SK-N-SH treated with all-trans-retinoic acid at 6 μM for 48 hours (cell line): ENCODE measurements around the gene SYNJ1.

ENCODE experiments used
- ATAC-seq: fragments of 200-7000 bp; cut with Tn5 transposase; 3 replicates; pipeline ENCODE4 v1.9.1; 2020; ENCODE audit warnings: mild to moderate bottlenecking, moderate library complexity
- BACH2 ChIP-seq: fragments of 250-450 bp; sonication (Bioruptor Pico); IDR thresholded peaks from 2 replicates; pipeline ENCODE4 v1.9.0; 2021; ENCODE audit warnings: mild to moderate bottlenecking, borderline replicate concordance
- CREB5 ChIP-seq: fragments of 250-450 bp; sonication (Bioruptor Pico); IDR thresholded peaks from 2 replicates; pipeline ENCODE4 v1.5.1; 2020; ENCODE audit warnings: low read depth, mild to moderate bottlenecking, moderate library complexity
- CSDC2 ChIP-seq: fragments of 250-450 bp; sonication (Bioruptor Pico); IDR thresholded peaks from 2 replicates; pipeline ENCODE4 v1.5.0; 2020; ENCODE audit warnings: mild to moderate bottlenecking, moderate library complexity
- CSRNP3 ChIP-seq: fragments of 250-450 bp; sonication (Bioruptor Pico); IDR thresholded peaks from 2 replicates; pipeline ENCODE4 v1.5.1; 2021; ENCODE audit warnings: mild to moderate bottlenecking, moderate library complexity
- GLIS3 ChIP-seq: fragments of 250-450 bp; sonication (Bioruptor Pico); IDR thresholded peaks from 2 replicates; pipeline ENCODE4 v1.5.0; 2020; ENCODE audit warnings: mild to moderate bottlenecking, moderate library complexity
- ISL1 ChIP-seq: fragments of 250-450 bp; sonication (Bioruptor Pico); IDR thresholded peaks from 2 replicates; pipeline ENCODE4 v2.1.2; 2022; ENCODE audit warnings: mild to moderate bottlenecking, moderate library complexity
- OSR1 ChIP-seq: fragments of 250-450 bp; sonication (Bioruptor Pico); IDR thresholded peaks from 2 replicates; pipeline ENCODE4 v1.8.0; 2022; ENCODE audit warnings: moderate library complexity, mild to moderate bottlenecking, inconsistent platforms
- PATZ1 ChIP-seq: fragments of 250-450 bp; sonication (Bioruptor Pico); IDR thresholded peaks from 2 replicates; pipeline ENCODE4 v1.8.0; 2020; ENCODE audit warnings: mild to moderate bottlenecking, moderate library complexity, borderline replicate concordance
- POU6F1 ChIP-seq: fragments of 250-450 bp; sonication (Bioruptor Pico); IDR thresholded peaks from 2 replicates; pipeline ENCODE4 v1.8.0; 2021; ENCODE audit warnings: low read depth, mild to moderate bottlenecking, moderate library complexity, borderline replicate concordance
- PPARA ChIP-seq: fragments of 250-450 bp; sonication (Bioruptor Pico); IDR thresholded peaks from 2 replicates; pipeline ENCODE4 v1.5.0; 2020; ENCODE audit warnings: mild to moderate bottlenecking, borderline replicate concordance
- RARB ChIP-seq: fragments of 250-450 bp; sonication (Bioruptor Pico); IDR thresholded peaks from 2 replicates; pipeline ENCODE4 v1.8.0; 2021; ENCODE audit warnings: mild to moderate bottlenecking, moderate library complexity
- SNAI2 ChIP-seq: fragments of 250-450 bp; sonication (Bioruptor Pico); IDR thresholded peaks from 2 replicates; pipeline ENCODE4 v1.5.0; 2020; ENCODE audit warnings: mild to moderate bottlenecking, moderate library complexity
- TCF4 ChIP-seq: fragments of 250-450 bp; sonication (Bioruptor Pico); IDR thresholded peaks from 2 replicates; pipeline ENCODE4 v1.8.0; 2021; ENCODE audit warnings: mild to moderate bottlenecking, moderate library complexity, borderline replicate concordance
- TOX ChIP-seq: fragments of 250-450 bp; sonication (Bioruptor Pico); IDR thresholded peaks from 2 replicates; pipeline ENCODE4 v1.8.0; 2021; ENCODE audit warnings: mild to moderate bottlenecking, moderate library complexity, borderline replicate concordance
- TSHZ2 ChIP-seq: fragments of 250-450 bp; sonication (Bioruptor Pico); IDR thresholded peaks from 2 replicates; pipeline ENCODE4 v1.5.0; 2020; ENCODE audit warnings: mild to moderate bottlenecking, moderate library complexity
- ZC3H10 ChIP-seq: fragments of 250-450 bp; sonication (Bioruptor Pico); IDR thresholded peaks from 2 replicates; pipeline ENCODE4 v1.5.1; 2021; ENCODE audit warnings: mild to moderate bottlenecking, moderate library complexity
- ZFP3 ChIP-seq: fragments of 250-450 bp; sonication (Bioruptor Pico); IDR thresholded peaks from 2 replicates; pipeline ENCODE4 v1.5.0; 2020; ENCODE audit warnings: mild to moderate bottlenecking, moderate library complexity
- ZFP30 ChIP-seq: fragments of 450-650 bp; formaldehyde crosslinking; IDR thresholded peaks from 2 replicates; pipeline ENCODE4 v1.5.0; 2022; ENCODE audit warnings: mild to moderate bottlenecking, moderate library complexity
- ZNF565 ChIP-seq: fragments of 450-650 bp; formaldehyde crosslinking; conservative IDR thresholded peaks from 2 replicates; pipeline ENCODE4 v1.5.0; 2020; ENCODE audit warnings: low read depth, mild to moderate bottlenecking, moderate library complexity
- ZNF70 ChIP-seq: fragments of 450-650 bp; formaldehyde crosslinking; IDR thresholded peaks from 2 replicates; pipeline ENCODE4 v1.5.0; 2020; ENCODE audit warnings: mild to moderate bottlenecking, moderate library complexity

Gene SYNJ1

GRCh38 chr21:32717851-32718316 lies 9.9 kb downstream of the SYNJ1 start:
- ATAC-seq: no peak
- TF ChIP-seq ZC3H10 (no peak), PPARA (CRISPR knock-in tag) (no peak), CREB5 (CRISPR knock-in tag) (no peak), ZNF565 (CRISPR knock-in tag) (no peak), ZNF70 (CRISPR knock-in tag) (no peak)

- ATAC-seq: no peak
- TF ChIP-seq CREB5 (CRISPR knock-in tag) (no peak), ZFP3 (CRISPR knock-in tag) (no peak), CSDC2 (CRISPR knock-in tag) (no peak), OSR1 (CRISPR knock-in tag) (no peak), BACH2 (CRISPR knock-in tag) (no peak), CSRNP3 (CRISPR knock-in tag) (no peak), SNAI2 (no peak), TCF4 (CRISPR knock-in tag) (no peak), TSHZ2 (no peak), ZNF70 (CRISPR knock-in tag) (no peak), GLIS3 (CRISPR knock-in tag) (no peak), ZC3H10 (no peak), TOX (no peak), RARB (CRISPR knock-in tag) (no peak)
These were observed 11.3 kb downstream of the SYNJ1 start for GRCh38 chr21:32716486-32716885.

GRCh38 chr21:32713726-32714125 lies 14.1 kb downstream of the SYNJ1 start:
- TF ChIP-seq CSRNP3 (CRISPR knock-in tag) (no peak), ZC3H10 (no peak), ZFP30 (CRISPR knock-in tag) (no peak), ISL1 (no peak), TCF4 (CRISPR knock-in tag) (no peak), ZNF70 (CRISPR knock-in tag) (no peak), GLIS3 (CRISPR knock-in tag) (no peak), CREB5 (CRISPR knock-in tag) (no peak), BACH2 (CRISPR knock-in tag) (no peak), PPARA (CRISPR knock-in tag) (no peak), SNAI2 (no peak), ZFP3 (CRISPR knock-in tag) (no peak), TOX (no peak)
- TF ChIP-seq, all 23 proteins: peak for 0
- ATAC-seq: no peak

GRCh38 chr21:32712641-32713040 lies 15.2 kb downstream of the SYNJ1 start:
- no peak for ATAC-seq
- no peak for TF ChIP-seq CSRNP3 (CRISPR knock-in tag)
- TF ChIP-seq ZFP30 (CRISPR knock-in tag): no peak
- no peak for TF ChIP-seq PATZ1 (CRISPR knock-in tag)
- no peak for TF ChIP-seq CSDC2 (CRISPR knock-in tag)
- TF ChIP-seq POU6F1 (CRISPR knock-in tag): no peak
- no peak for TF ChIP-seq RARB (CRISPR knock-in tag)
- no peak for TF ChIP-seq SNAI2
- no peak for TF ChIP-seq GLIS3 (CRISPR knock-in tag)
